ENCODE results near the gene MYCBPAP. TPM values are rescaled to one million over a fixed set of nuclear protein-coding genes. Genes with fewer than 3 reads are reported as not detected.

The MYCBPAP gene
- total RNA-seq, 1 experiment from 2014 or later, result 1.9 TPM

DNA sequence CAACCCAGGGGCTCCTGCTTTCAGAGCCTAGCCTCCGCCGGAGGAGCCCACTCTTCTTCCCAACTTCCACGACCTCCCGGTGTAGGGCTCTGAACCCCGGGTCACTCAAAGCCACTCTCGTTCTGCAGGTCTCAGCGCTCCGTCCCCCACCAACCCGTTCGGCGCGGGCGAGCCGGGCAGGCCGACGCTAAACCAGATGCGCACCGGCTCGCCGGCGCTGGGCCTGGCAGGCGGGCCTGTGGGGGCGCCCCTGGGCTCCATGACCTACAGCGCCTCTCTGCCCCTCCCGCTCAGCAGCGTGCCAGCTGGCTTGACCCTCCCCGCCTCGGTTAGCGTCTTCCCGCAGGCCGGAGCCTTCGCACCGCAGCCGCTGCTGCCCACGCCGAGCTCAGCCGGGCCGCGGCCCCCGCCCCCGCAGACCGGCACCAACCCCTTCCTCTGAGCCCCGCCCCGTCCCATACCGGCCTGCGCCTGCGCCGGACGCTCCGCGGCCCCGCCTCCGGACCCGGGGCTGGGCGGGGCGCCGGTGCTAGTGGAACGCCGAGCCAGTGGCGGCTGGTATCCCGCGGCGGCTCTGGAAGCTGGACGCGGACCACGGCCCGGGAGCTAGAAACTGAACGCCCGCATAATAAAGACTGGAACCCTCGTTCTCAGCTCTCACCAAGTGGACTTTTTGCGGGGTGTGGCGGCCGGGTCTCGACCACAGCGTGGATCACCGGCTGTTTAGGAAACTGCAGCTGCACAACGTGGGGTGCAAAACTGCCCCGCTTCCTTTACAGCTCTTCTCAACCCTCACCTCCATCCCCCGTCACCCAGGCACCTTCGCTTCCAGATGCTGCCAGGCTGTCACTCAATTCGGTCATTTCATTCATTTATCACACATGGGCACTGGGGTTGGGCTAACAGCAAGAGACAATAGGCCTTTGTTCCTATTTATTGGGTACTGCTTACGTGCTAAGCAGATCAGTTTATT is 33.8 kb downstream of the MYCBPAP start:
- Histone ChIP-seq H3K4me3 (ENCODE audit: low read length) (peak overlapping the region; percentile 71), H2AFZ (ENCODE audit: low read length) (peak overlapping the region; percentile 82), H3K9ac (ENCODE audit: low read length) (peak overlapping the region; percentile 81), H3K36me3 (ENCODE audit: low read depth, low read length) (peaks cover 2% of the 10 kb centered on the region; the same call in 1 of the 2 replicates), H4K20me1 (ENCODE audit: low read length) (no peaks in the 10 kb centered on the region), H3K9me2 (replicated peaks; ENCODE audit: low read length) (no peaks in the 10 kb centered on the region), H3K27ac (ENCODE audit: low read length) (peak overlapping the region; percentile 84), H3K9me3 (ENCODE audit: low read length) (no peaks in the 10 kb centered on the region), H3K4me2 (ENCODE audit: low read length) (peak overlapping the region; percentile 89), H3K79me2 (ENCODE audit: low read length) (no peaks in the 10 kb centered on the region), H3K4me1 (ENCODE audit: insufficient read depth, low read length) (peaks cover 25% of the 10 kb centered on the region), H3K27me3 (ENCODE audit: low read length) (no peaks in the 10 kb centered on the region), H3F3A (ENCODE audit: low read length, unreplicated experiment) (no peaks in the 10 kb centered on the region)
- BruUV-seq (replicated peaks), result TSS peak; percentile 84
- ATAC-seq (peak; percentile 70), DNase-seq (peak; percentile 92)
- ChIA-PET POLR2A (ENCODE audit: unreplicated experiment) (interaction anchor here (0.6 to 0.7 kb wide), 3 partner anchors 155 to 184 kb away, joined by 3 read pairs; no protein-coding TSS in a partner anchor), CTCF (interaction anchor here (0.6 to 1.2 kb wide), 4 partner anchors 63 to 154 kb away, joined by 3 to 7 read pairs (median 4); no protein-coding TSS in a partner anchor)
- intact Hi-C loops (cut with micrococcal nuclease), result loop anchor here (1.0 kb wide), 1 partner anchor 60 kb away; no protein-coding TSS in a partner anchor
- TF ChIP-seq, protein P1, sequence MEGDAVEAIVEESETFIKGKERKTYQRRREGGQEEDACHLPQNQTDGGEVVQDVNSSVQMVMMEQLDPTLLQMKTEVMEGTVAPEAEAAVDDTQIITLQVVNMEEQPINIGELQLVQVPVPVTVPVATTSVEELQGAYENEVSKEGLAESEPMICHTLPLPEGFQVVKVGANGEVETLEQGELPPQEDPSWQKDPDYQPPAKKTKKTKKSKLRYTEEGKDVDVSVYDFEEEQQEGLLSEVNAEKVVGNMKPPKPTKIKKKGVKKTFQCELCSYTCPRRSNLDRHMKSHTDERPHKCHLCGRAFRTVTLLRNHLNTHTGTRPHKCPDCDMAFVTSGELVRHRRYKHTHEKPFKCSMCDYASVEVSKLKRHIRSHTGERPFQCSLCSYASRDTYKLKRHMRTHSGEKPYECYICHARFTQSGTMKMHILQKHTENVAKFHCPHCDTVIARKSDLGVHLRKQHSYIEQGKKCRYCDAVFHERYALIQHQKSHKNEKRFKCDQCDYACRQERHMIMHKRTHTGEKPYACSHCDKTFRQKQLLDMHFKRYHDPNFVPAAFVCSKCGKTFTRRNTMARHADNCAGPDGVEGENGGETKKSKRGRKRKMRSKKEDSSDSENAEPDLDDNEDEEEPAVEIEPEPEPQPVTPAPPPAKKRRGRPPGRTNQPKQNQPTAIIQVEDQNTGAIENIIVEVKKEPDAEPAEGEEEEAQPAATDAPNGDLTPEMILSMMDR (conservative IDR thresholded peaks at IDR 0.05; ENCODE audit: low read depth, low read length), result peak; percentile 34; the same call in 1 of the 2 replicates
- no peak for TF ChIP-seq EZH2phosphoT487 (IDR thresholded peaks at IDR 0.05; ENCODE audit: borderline replicate concordance, low read length)

DNA sequence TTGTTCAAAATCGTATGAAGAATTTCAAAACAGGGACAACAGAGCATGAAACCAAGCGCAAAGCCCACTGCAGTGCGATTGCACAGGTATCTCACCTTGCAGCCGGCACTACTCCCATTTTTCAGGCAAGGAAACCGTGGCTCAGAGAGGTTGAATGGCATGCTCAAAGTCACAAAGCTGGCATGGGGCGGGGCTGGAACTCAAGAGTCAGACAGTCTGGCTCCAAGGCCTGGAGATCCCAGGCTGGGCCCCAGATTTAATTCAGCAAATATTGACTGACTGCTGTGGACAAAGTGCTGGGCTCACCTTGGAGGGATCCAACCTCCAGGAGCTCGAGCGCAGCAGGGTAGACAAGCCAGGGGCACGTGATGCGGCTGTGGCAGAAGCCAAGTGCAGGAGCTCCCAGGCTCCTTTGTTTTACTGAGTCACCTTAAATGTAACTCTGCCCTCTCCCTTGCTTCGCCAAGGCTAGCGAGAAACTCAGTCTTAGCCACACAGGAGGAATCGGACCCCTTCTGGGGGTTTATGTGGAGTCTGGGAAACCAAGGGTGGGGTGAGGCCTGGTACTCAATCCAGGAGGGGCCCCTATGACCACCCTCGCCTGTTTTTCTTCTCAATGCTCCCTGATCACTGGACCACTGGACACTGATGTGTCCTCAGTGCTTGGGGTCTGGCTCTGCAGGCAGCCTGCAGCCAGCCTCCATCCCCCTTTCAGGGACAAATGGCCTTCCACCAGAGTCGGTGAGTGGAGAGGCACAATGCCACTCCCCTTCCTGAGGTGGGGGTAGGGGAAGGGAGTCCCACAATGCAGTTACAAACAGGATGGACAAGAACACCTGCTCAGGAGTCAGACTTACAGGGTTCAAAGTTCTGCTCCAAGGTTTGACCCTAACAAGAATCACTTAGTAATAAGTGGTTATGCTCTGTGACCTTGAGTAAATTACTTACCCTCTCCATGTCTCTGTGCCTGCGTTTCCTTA is 34.8 kb downstream of the MYCBPAP start:
- TF ChIP-seq EZH2phosphoT487 (IDR thresholded peaks at IDR 0.05; ENCODE audit: borderline replicate concordance, low read length) (no peak), EZH2 (IDR thresholded peaks at IDR 0.05; ENCODE audit: low read length, unreplicated experiment) (no peak)
- TF ChIP-seq, protein P1 (conservative IDR thresholded peaks at IDR 0.05; ENCODE audit: low read depth, low read length), result no peak
- BruUV-seq (replicated peaks), result no TSS peak
- Histone ChIP-seq H4K20me1 (ENCODE audit: low read length) (no peaks in the 10 kb centered on the region), H3K9me3 (ENCODE audit: low read length) (no peaks in the 10 kb centered on the region), H3K79me2 (ENCODE audit: low read length) (peaks cover 9% of the 10 kb centered on the region), H2AFZ (ENCODE audit: low read length) (peak overlapping the region; percentile 82; the same call in 1 of the 2 replicates), H3K9me2 (replicated peaks; ENCODE audit: low read length) (no peaks in the 10 kb centered on the region), H3K9ac (ENCODE audit: low read length) (peak overlapping the region; percentile 81), H3K4me2 (ENCODE audit: low read length) (peak overlapping the region; percentile 89), H3K36me3 (ENCODE audit: low read depth, low read length) (no peaks in the 10 kb centered on the region; the same call in 1 of the 2 replicates), H3F3A (ENCODE audit: low read length, unreplicated experiment) (no peaks in the 10 kb centered on the region), H3K27me3 (ENCODE audit: low read length) (no peaks in the 10 kb centered on the region), H3K4me3 (ENCODE audit: low read length) (peak overlapping the region; percentile 71), H3K27ac (ENCODE audit: low read length) (peak overlapping the region; percentile 84), H3K4me1 (ENCODE audit: insufficient read depth, low read length) (peaks cover 34% of the 10 kb centered on the region)
- DNase-seq (peak; percentile 75), ATAC-seq (peak; percentile 28)
- POLR2A ChIA-PET (ENCODE audit: unreplicated experiment), result interaction anchor here (0.6 kb wide), 1 partner anchor 130 kb away, joined by 4 read pairs; no protein-coding TSS in a partner anchor
- CTCF ChIA-PET, result interaction anchor here (1.0 to 1.2 kb wide), 3 partner anchors 64 to 152 kb away, joined by 3 to 7 read pairs (median 5); no protein-coding TSS in a partner anchor
- intact Hi-C loops (cut with micrococcal nuclease), result loop anchor here (1.0 kb wide), 1 partner anchor 61 kb away; no protein-coding TSS in a partner anchor

Measured in PC-3 (cell line).